GM12891 (cell line): ENCODE data around the gene ELFN1.

Source experiments
- PAX5 ChIP-seq: IDR thresholded peaks from 2 replicates; pipeline ENCODE4 v1.6.1; 2011; ENCODE audit warnings: low read length, moderate library complexity, mild to moderate bottlenecking; ENCODE audit not compliant: insufficient read depth, severe bottlenecking
- POLR2AphosphoS5 ChIP-seq: IDR thresholded peaks from 2 replicates; pipeline ENCODE4 v1.6.1; 2011; ENCODE audit warnings: low read depth, low read length, control low read depth

DNA sequence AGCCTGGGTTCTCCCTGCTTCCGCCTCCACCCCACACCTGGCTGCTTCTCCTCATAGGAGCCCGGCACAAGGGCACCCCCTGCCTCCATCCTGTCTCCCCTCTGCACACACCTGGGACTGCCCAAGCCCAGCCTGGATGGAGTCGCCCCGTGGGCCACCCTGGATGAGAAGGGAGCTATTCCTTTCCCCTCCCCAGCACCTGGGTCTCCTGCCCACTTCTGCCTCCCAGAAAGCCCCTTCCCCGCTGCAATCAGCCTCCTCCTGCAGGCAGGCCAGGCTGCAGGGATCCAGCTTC lies 45.2 kb downstream of the ELFN1 start:
- TF ChIP-seq POLR2AphosphoS5 (no peak), PAX5 (no peak)
